GM12878 (cell line): ENCODE data around the gene KIAA1217. TPM values are rescaled to one million over a fixed set of nuclear protein-coding genes. Genes with fewer than 3 reads are reported as not detected.

ENCODE experiments used
- ATAC-seq: fragments of 200-7000 bp; cut with Tn5 transposase; 3 replicates; pipeline ENCODE4 v1.9.1; 2020; ENCODE audit warnings: mild to moderate bottlenecking, moderate library complexity
- BruUV-seq: library from RNA; stranded (reverse); fragments of 400-500 nt; replicated peaks from 2 replicates; lab custom pipeline; 2021; lab: Mats Ljungman, UMichigan
- CTCF ChIA-PET: fragments of 300-600 bp; sonication (Branson Sonifier 250); formaldehyde crosslinking; extraction: SDS; loops from one replicate; lab custom pipeline; 2021; ENCODE audit warnings: inconsistent platforms; lab: Yijun Ruan, JAX
- POLR2A ChIA-PET: fragments of 350-600 bp; formaldehyde crosslinking; extraction: SDS; loops from one replicate; lab custom pipeline; 2021; ENCODE audit warnings: inconsistent platforms; lab: Charles Lee
- RAD21 ChIA-PET: fragments of 300-600 bp; sonication (Branson Sonifier 250); formaldehyde crosslinking; loops from one replicate; lab custom pipeline; 2023; ENCODE audit warnings: antibody characterized with exemption; ENCODE audit not compliant: unreplicated experiment; lab: Charles Lee
- SMC1A ChIA-PET: fragments of 300-600 bp; sonication (Branson Sonifier 250); formaldehyde crosslinking; loops from one replicate; lab custom pipeline; 2023; ENCODE audit not compliant: unreplicated experiment, uncharacterized antibody; lab: Charles Lee
- DNase-seq: peaks from one replicate; pipeline ENCODE4 v3.0.0-alpha.2; 2011; ENCODE audit warnings: low read depth, low spot score
- FAIRE-seq: peaks from 3 replicates; lab custom pipeline; 2011; peaks lifted over from hg19 to GRCh38; lab: Jason Lieb, UNC
- H2AFZ ChIP-seq: 2 replicates; pipeline ENCODE4 v1.6.0; 2011; ENCODE audit warnings: low read depth, low read length, control low read depth; ENCODE audit not compliant: control insufficient read depth
- H3K27ac ChIP-seq: 2 replicates; pipeline ENCODE4 v1.5.1; 2011; ENCODE audit warnings: control low read depth; ENCODE audit not compliant: control insufficient read depth, insufficient read depth
- H3K27me3 ChIP-seq, 2 experiments: replicated peaks in 1 of 2; 2 replicates each; pipeline versions ENCODE4 v1.6.0 to v1.6.1; 2011; ENCODE audit warnings: low read length in 1 of 2; ENCODE audit not compliant: control insufficient read depth in 2 of 2, insufficient read depth in 2 of 2
- H3K36me3 ChIP-seq, 2 experiments: 2 replicates each; pipeline ENCODE4 v1.5.1; 2011; ENCODE audit warnings: low read length in 1 of 2; ENCODE audit not compliant: control insufficient read depth in 2 of 2, insufficient read depth in 2 of 2
- H3K4me1 ChIP-seq: 2 replicates; pipeline ENCODE4 v1.6.1; 2011; ENCODE audit warnings: mild to moderate bottlenecking, low read length, moderate library complexity, mixed read lengths; ENCODE audit not compliant: control insufficient read depth, insufficient read depth
- H3K4me2 ChIP-seq: 2 replicates; pipeline ENCODE4 v1.6.0; 2011; ENCODE audit warnings: control low read depth; ENCODE audit not compliant: control insufficient read depth, insufficient read depth
- H3K4me3 ChIP-seq: fragments of 200-600 bp; sonication (generic); 2 replicates; pipeline ENCODE4 v1.5.1; 2016
- H3K79me2 ChIP-seq: 2 replicates; pipeline ENCODE4 v1.6.0; 2011; ENCODE audit warnings: low read length; ENCODE audit not compliant: control insufficient read depth, insufficient read depth
- H3K9ac ChIP-seq: 2 replicates; pipeline ENCODE4 v1.8.0; 2011; ENCODE audit warnings: low read length, control low read depth, mixed read lengths; ENCODE audit not compliant: control insufficient read depth, insufficient read depth
- H3K9me3 ChIP-seq: replicated peaks from 3 replicates; pipeline ENCODE4 v1.5.1; 2011; ENCODE audit warnings: mild to moderate bottlenecking, low read length; ENCODE audit not compliant: control insufficient read depth, insufficient read depth
- H4K20me1 ChIP-seq: 2 replicates; pipeline ENCODE4 v1.6.0; 2011; ENCODE audit not compliant: control insufficient read depth, insufficient read depth
- ATF2 ChIP-seq: IDR thresholded peaks from 2 replicates; pipeline ENCODE4 v1.6.1; 2012; ENCODE audit warnings: low read length, inconsistent platforms
- CREM ChIP-seq: IDR thresholded peaks from 2 replicates; pipeline ENCODE4 v1.6.1; 2014; ENCODE audit warnings: antibody characterized with exemption, low read depth
- ESRRA ChIP-seq: IDR thresholded peaks from 2 replicates; pipeline ENCODE4 v1.6.1; 2012; ENCODE audit warnings: mild to moderate bottlenecking, low read length, improper control_type of control experiment
- LARP7 ChIP-seq: fragments of 450-650 bp; IDR thresholded peaks from 2 replicates; pipeline ENCODE4 v1.6.1; 2017; ENCODE audit warnings: mild to moderate bottlenecking
- SIX5 ChIP-seq: IDR thresholded peaks from 2 replicates; pipeline ENCODE4 v1.6.1; 2011; ENCODE audit warnings: mild to moderate bottlenecking, low read depth, low read length, moderate library complexity; ENCODE audit not compliant: severe bottlenecking
- SUZ12 ChIP-seq: fragments of 200-600 bp; sonication (generic); IDR thresholded peaks from one replicate; pipeline ENCODE4 v1.6.1; 2018; ENCODE audit warnings: antibody characterized with exemption, mild to moderate bottlenecking; ENCODE audit not compliant: unreplicated experiment
- TARDBP ChIP-seq: IDR thresholded peaks from 2 replicates; pipeline ENCODE4 v1.6.1; 2016; ENCODE audit warnings: borderline replicate concordance
- TCF7 ChIP-seq: IDR thresholded peaks from 2 replicates; pipeline ENCODE4 v1.6.1; 2014; ENCODE audit warnings: antibody characterized with exemption, borderline replicate concordance
- WRNIP1 ChIP-seq: IDR thresholded peaks from 2 replicates; pipeline ENCODE4 v1.6.1; 2011; ENCODE audit warnings: low read depth, low read length, improper control_type of control experiment, borderline replicate concordance
- WGBS: methylation state at CpG from one replicate; pipeline ENCODE4 v1.1.6; 2016; ENCODE audit warnings: low lambda C conversion rate; ENCODE audit not compliant: insufficient replicate concordance, insufficient coverage; ENCODE audit errors: missing lambda C conversion rate; 5-methylcytosine and 5-hydroxymethylcytosine counted together
- in situ Hi-C: fragments of 300-500 bp; cut with MboI; formaldehyde crosslinking; loops from 9 replicates; pipeline ENCODE4 v1.14.3; 2018; ENCODE audit warnings: mixed read lengths
- intact Hi-C: fragments of 100-400 bp; cut with micrococcal nuclease; formaldehyde crosslinking; loops from one replicate; pipeline ENCODE4 v1.14.2; 2022; ENCODE audit not compliant: unreplicated experiment
- polyA plus RNA-seq, 11 experiments: library from polyadenylated mRNA; depleted of rRNA in 4 of 11; unstranded in 6 of 11; stranded (reverse) in 5 of 11; fragments of >200 nt; fragmentation: Nextera tagmentation in 4 of 11; fragmentation: Illumina TruSeq in 1 of 11; extraction: Ambion mirVana in 4 of 11; extraction: Trizol in 1 of 11; gene quantifications; 1 replicate in 1 of 11; 2 replicates in 10 of 11; pipeline versions ENCODE4 v1.2.1 to v1.2.3, GENCODE V29; 2011 to 2016; ENCODE audit warnings: inconsistent platforms in 2 of 11, missing spikeins in 2 of 11, low read depth in 1 of 11
- total RNA-seq, 4 experiments: library from RNA; depleted of rRNA in 3 of 4; stranded (reverse); fragments of >200 nt in 3 of 4; fragmentation: Illumina TruSeq in 1 of 4; extraction: Trizol in 1 of 4; gene quantifications; 2 replicates each; pipeline versions ENCODE4 v1.2.1 to v1.2.3, GENCODE V29; 2013 to 2021

The KIAA1217 gene
- total and polyA plus RNA-seq, 10 of the 15 experiments (the other 5 are each of a cell fraction or from before 2014, with no cell fraction given): 0.57 to 3.8 (median 2.1) TPM

- Histone ChIP-seq H3K4me2 (no peak overlapping the region), H3K79me2 (no peaks in the 10 kb centered on the region), H3K4me3 (no peak overlapping the region), H3K4me1 (no peaks in the 10 kb centered on the region), H2AFZ (no peak overlapping the region), H3K27ac (no peak overlapping the region), H3K9me3 (no peaks in the 10 kb centered on the region), H3K36me3 (no peaks in the 10 kb centered on the region), H3K9ac (no peak overlapping the region), H3K27me3 (no peaks in the 10 kb centered on the region), H4K20me1 (no peaks in the 10 kb centered on the region)
- WGBS: 37% methylated on average over 5 of the region's 5 CpGs
- no peak for FAIRE-seq
- no peak for DNase-seq
- BruUV-seq: no TSS peak
- intact Hi-C loops: no loop called here
- ChIA-PET POLR2A (no interaction called here), SMC1A (interaction anchor here (1.0 kb wide), 1 partner anchor 34 kb away, joined by 3 read pairs; no protein-coding TSS in a partner anchor), CTCF (no interaction called here), RAD21 (interaction anchor here (0.9 kb wide), 1 partner anchor 32 kb away, joined by 3 read pairs; the partner anchor contains the start of gene KIAA1217)
- TF ChIP-seq SIX5 (no peak), TCF7 (no peak), CREM (no peak), SUZ12 (no peak), TARDBP (no peak), ESRRA (no peak), ATF2 (no peak), LARP7 (no peak), WRNIP1 (no peak)
- no peak for ATAC-seq
- in situ Hi-C loops: no loop called here
Observed at GRCh38 chr10:24241536-24242040, 32.6 kb downstream of the KIAA1217 start.
